ENCODE data around the gene SPATA13.

DNA sequence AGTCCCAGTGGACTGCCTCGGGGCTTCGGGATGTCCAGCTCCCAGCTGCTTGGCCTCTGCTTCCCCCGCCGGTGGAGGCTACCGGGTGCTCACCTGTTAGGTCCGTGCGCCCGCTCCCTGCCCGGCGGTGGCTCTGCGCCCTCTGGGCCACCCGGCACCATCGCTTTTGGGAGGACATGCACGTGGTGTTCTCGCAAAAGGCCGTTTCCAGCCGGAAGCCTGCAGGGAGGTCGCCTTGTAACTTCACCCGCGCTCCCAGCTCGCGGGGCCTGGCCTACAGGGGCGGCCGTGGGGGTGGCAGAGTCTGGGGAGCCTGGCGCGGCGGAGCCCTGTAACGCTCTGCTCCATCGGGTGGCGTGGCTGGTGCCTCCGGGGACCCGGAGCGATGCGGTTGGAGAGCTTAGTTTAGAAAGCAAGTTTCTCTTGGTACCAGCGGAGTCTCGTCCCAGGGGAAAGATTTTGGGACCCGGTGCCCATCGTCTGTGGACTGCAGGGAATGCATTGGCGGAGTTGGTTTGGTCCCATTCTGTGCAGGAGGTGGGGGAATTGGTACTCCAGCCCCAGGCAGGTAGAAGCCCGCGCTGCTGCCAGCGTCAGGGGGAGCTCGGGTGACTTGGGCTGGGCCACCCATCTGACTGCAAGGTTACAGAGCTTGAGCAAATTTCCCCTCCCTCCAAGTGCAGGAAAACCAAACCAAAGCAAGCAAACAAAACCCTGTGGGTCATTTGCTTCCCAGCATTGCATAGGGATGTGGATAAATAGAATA is 673 bp downstream of the SPATA13 start:
- TF ChIP-seq, protein P1, sequence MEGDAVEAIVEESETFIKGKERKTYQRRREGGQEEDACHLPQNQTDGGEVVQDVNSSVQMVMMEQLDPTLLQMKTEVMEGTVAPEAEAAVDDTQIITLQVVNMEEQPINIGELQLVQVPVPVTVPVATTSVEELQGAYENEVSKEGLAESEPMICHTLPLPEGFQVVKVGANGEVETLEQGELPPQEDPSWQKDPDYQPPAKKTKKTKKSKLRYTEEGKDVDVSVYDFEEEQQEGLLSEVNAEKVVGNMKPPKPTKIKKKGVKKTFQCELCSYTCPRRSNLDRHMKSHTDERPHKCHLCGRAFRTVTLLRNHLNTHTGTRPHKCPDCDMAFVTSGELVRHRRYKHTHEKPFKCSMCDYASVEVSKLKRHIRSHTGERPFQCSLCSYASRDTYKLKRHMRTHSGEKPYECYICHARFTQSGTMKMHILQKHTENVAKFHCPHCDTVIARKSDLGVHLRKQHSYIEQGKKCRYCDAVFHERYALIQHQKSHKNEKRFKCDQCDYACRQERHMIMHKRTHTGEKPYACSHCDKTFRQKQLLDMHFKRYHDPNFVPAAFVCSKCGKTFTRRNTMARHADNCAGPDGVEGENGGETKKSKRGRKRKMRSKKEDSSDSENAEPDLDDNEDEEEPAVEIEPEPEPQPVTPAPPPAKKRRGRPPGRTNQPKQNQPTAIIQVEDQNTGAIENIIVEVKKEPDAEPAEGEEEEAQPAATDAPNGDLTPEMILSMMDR (IDR thresholded peaks at IDR 0.05 in 2 of 3, conservative IDR thresholded peaks at IDR 0.05 in 1 of 3; ENCODE audit: control insufficient read depth in 2 of 3, extremely low read depth in 1 of 3, insufficient read depth in 1 of 3, low read depth in 3 of 3, low read length in 3 of 3): no peak
- TF ChIP-seq PRDM15 (CRISPR knock-in tag; IDR thresholded peaks at IDR 0.05) (no peak), JUND (IDR thresholded peaks at IDR 0.05; ENCODE audit: low read depth, low read length) (no peak), ZNF384 (IDR thresholded peaks at IDR 0.05; ENCODE audit: borderline replicate concordance, low read depth, low read length) (no peak), KLF5 (IDR thresholded peaks at IDR 0.05; ENCODE audit: partially characterized antibody) (no peak), CREB1 (IDR thresholded peaks at IDR 0.05; ENCODE audit: low read depth) (no peak), FOXK2 (IDR thresholded peaks at IDR 0.05) (no peak), PAX5 (IDR thresholded peaks at IDR 0.05; ENCODE audit: borderline replicate concordance, low read depth, low read length) (no peak), ZNF274 (IDR thresholded peaks at IDR 0.05; ENCODE audit: insufficient read depth, insufficient read length) (no peak), RFX5 (IDR thresholded peaks at IDR 0.05; ENCODE audit: low read depth, low read length) (no peak), MAX (IDR thresholded peaks at IDR 0.05; ENCODE audit: low read depth, low read length) (no peak; the same call in 1 of the 2 replicates), RCOR1 (conservative IDR thresholded peaks at IDR 0.05; ENCODE audit: low read depth, low read length) (no peak), ZSCAN29 (IDR thresholded peaks at IDR 0.05) (no peak)

Measured in GM12878 (cell line).